Muscle of leg (tissue), 11 donors: ENCODE results near the gene POU3F3. TPM values are rescaled to one million over a fixed set of nuclear protein-coding genes. Genes with fewer than 3 reads are reported as not detected.

Experiments used
- DNase-seq: peaks from one replicate; pipeline ENCODE4 v3.0.0; 2013
- H3K27ac ChIP-seq: one replicate; pipeline ENCODE4 v1.5.1; 2013; ENCODE audit warnings: mild to moderate bottlenecking, low read length, control low read depth
- H3K27me3 ChIP-seq: one replicate; pipeline ENCODE4 v1.6.1; 2013; ENCODE audit warnings: low read length; ENCODE audit not compliant: control insufficient read depth, insufficient read depth
- H3K36me3 ChIP-seq: one replicate; pipeline ENCODE4 v1.6.1; 2013; ENCODE audit warnings: low read length; ENCODE audit not compliant: control insufficient read depth, insufficient read depth
- H3K4me1 ChIP-seq: one replicate; pipeline ENCODE4 v1.6.1; 2013; ENCODE audit warnings: low read length; ENCODE audit not compliant: control insufficient read depth, insufficient read depth
- H3K4me3 ChIP-seq: one replicate; pipeline ENCODE4 v1.5.1; 2013; ENCODE audit warnings: low read length, control low read depth
- H3K9me3 ChIP-seq: replicated peaks from 2 replicates; pipeline ENCODE4 v1.6.1; 2013; ENCODE audit warnings: low read depth, low read length; ENCODE audit not compliant: control insufficient read depth
- WGBS: methylation state at CpG from one replicate; pipeline ENCODE4 v1.1.5; 2013; ENCODE audit warnings: missing lambda C conversion rate; ENCODE audit not compliant: insufficient coverage; 5-methylcytosine and 5-hydroxymethylcytosine counted together
- polyA plus RNA-seq, 8 donors: library from polyadenylated mRNA; unstranded; fragments of 120-200 nt; gene quantifications; one replicate each; pipeline versions ENCODE4 v1.2.1 to v1.2.3, GENCODE V29; 2013; ENCODE audit warnings: inconsistent platforms in 1 of 8, low replicate concordance in 1 of 8; ENCODE audit not compliant: insufficient read length in 8 of 8, insufficient read depth in 1 of 8
- total RNA-seq: library from RNA; stranded (reverse); fragments of 120-200 nt; gene quantifications from one replicate; pipeline ENCODE4 v1.2.4, GENCODE V29; 2013

Gene POU3F3
- total and polyA plus RNA-seq, 9 donors: 0.05 to 0.14 (median 0.13) TPM; not detected in 4

- H3K27me3 ChIP-seq: peaks cover 51% of the 10 kb centered on the region
- no peaks in the 10 kb centered on the region for H3K9me3 ChIP-seq
- DNase-seq: no peak
- no peak overlapping the region for H3K27ac ChIP-seq
- 86% methylated on average over 6 of the region's 14 CpGs for WGBS
- H3K4me3 ChIP-seq: no peak overlapping the region
- peaks cover 9% of the 10 kb centered on the region for H3K4me1 ChIP-seq
- no peaks in the 10 kb centered on the region for H3K36me3 ChIP-seq
Measured at GRCh38 chr2:104876606-104877570, 23.0 kb downstream of the POU3F3 start.

- Histone ChIP-seq H3K36me3 (no peaks in the 10 kb centered on the region), H3K9me3 (no peaks in the 10 kb centered on the region), H3K27ac (no peak overlapping the region), H3K4me3 (no peak overlapping the region), H3K27me3 (peaks cover 33% of the 10 kb centered on the region), H3K4me1 (no peaks in the 10 kb centered on the region)
- DNase-seq: no peak
- 79% methylated on average over 5 of the region's 11 CpGs for WGBS
Measured at GRCh38 chr2:104878863-104879512, 25.1 kb downstream of the POU3F3 start.

GRCh38 chr2:104880076-104880475, 26.2 kb downstream of the POU3F3 start:
- peaks cover 28% of the 10 kb centered on the region for H3K27me3 ChIP-seq
- no peaks in the 10 kb centered on the region for H3K4me1 ChIP-seq
- no peak overlapping the region for H3K27ac ChIP-seq
- H3K4me3 ChIP-seq: no peak overlapping the region
- 70% methylated on average over 2 of the region's 6 CpGs for WGBS
- H3K36me3 ChIP-seq: no peaks in the 10 kb centered on the region
- no peaks in the 10 kb centered on the region for H3K9me3 ChIP-seq
- DNase-seq: no peak

- Histone ChIP-seq H3K36me3 (no peaks in the 10 kb centered on the region), H3K27me3 (peaks cover 12% of the 10 kb centered on the region)
Measured at GRCh38 chr2:104883357-104883756, 29.4 kb downstream of the POU3F3 start.

GRCh38 chr2:104885119-104885782, 31.3 kb downstream of the POU3F3 start:
- Histone ChIP-seq H3K36me3 (no peaks in the 10 kb centered on the region), H3K4me3 (no peak overlapping the region), H3K27me3 (peaks cover 6% of the 10 kb centered on the region), H3K27ac (no peak overlapping the region), H3K9me3 (no peaks in the 10 kb centered on the region), H3K4me1 (no peaks in the 10 kb centered on the region)
- DNase-seq: no peak
- WGBS: 42% methylated on average over 2 of the region's 5 CpGs

More at GRCh38 chr2:104883357-104883756, 29.4 kb downstream of the POU3F3 start:
- H3K4me3 ChIP-seq: no peak overlapping the region
- H3K27ac ChIP-seq: no peak overlapping the region
- DNase-seq: no peak
- H3K9me3 ChIP-seq: no peaks in the 10 kb centered on the region
- H3K4me1 ChIP-seq: no peaks in the 10 kb centered on the region
- no CpG with 5 or more reads among the region's 3 CpGs for WGBS

- no peak for DNase-seq
- Histone ChIP-seq H3K4me3 (no peak overlapping the region), H3K27me3 (peaks cover 5% of the 10 kb centered on the region), H3K27ac (no peak overlapping the region), H3K4me1 (no peaks in the 10 kb centered on the region), H3K36me3 (no peaks in the 10 kb centered on the region), H3K9me3 (no peaks in the 10 kb centered on the region)
- 76% methylated on average over 2 of the region's 6 CpGs for WGBS
Measured at GRCh38 chr2:104887676-104888075, 33.8 kb downstream of the POU3F3 start.

GRCh38 chr2:104888489-104889258, 34.8 kb downstream of the POU3F3 start:
- Histone ChIP-seq H3K9me3 (no peaks in the 10 kb centered on the region), H3K4me1 (no peaks in the 10 kb centered on the region), H3K27ac (no peak overlapping the region), H3K4me3 (no peak overlapping the region), H3K27me3 (peaks cover 2% of the 10 kb centered on the region), H3K36me3 (no peaks in the 10 kb centered on the region)
- no peak for DNase-seq
- 90% methylated on average over 1 of the region's 7 CpGs for WGBS

- WGBS: 48% methylated on average over 4 of the region's 8 CpGs
- Histone ChIP-seq H3K4me3 (no peak overlapping the region), H3K27me3 (peaks cover 2% of the 10 kb centered on the region), H3K36me3 (no peaks in the 10 kb centered on the region), H3K9me3 (no peaks in the 10 kb centered on the region), H3K27ac (no peak overlapping the region), H3K4me1 (no peaks in the 10 kb centered on the region)
- DNase-seq: no peak
Measured at GRCh38 chr2:104889291-104889959, 35.5 kb downstream of the POU3F3 start.

- no peaks in the 10 kb centered on the region for H3K4me1 ChIP-seq
- no peaks in the 10 kb centered on the region for H3K36me3 ChIP-seq
- DNase-seq: no peak
- no peak overlapping the region for H3K27ac ChIP-seq
- no peaks in the 10 kb centered on the region for H3K9me3 ChIP-seq
- WGBS: 71% methylated on average over 12 of the region's 15 CpGs
- H3K4me3 ChIP-seq: no peak overlapping the region
- peaks cover 2% of the 10 kb centered on the region for H3K27me3 ChIP-seq
Measured at GRCh38 chr2:104889960-104890684, 36.2 kb downstream of the POU3F3 start.
